HepG2 (cell line): ENCODE results near the gene STAP2. TPM values are rescaled to one million over a fixed set of nuclear protein-coding genes. Genes with fewer than 3 reads are reported as not detected.

ENCODE experiments used
- BRCA1 ChIP-seq: sonication (generic); formaldehyde crosslinking; IDR thresholded peaks from 2 replicates; pipeline ENCODE4 v1.4.0; 2020; ENCODE audit warnings: missing genetic modification reagents
- GABPA ChIP-seq, 2 experiments: IDR thresholded peaks; 2 replicates each; pipeline ENCODE4 v1.6.1; 2011 to 2016; ENCODE audit warnings: low read depth in 2 of 2, low read length in 1 of 2, missing biosample characterization in 1 of 2, missing genetic modification characterization in 1 of 2
- HOXA5 ChIP-seq: sonication (generic); formaldehyde crosslinking; IDR thresholded peaks from 2 replicates; pipeline ENCODE4 v1.4.0; 2020; ENCODE audit warnings: missing genetic modification reagents
- ISL2 ChIP-seq: sonication (generic); formaldehyde crosslinking; IDR thresholded peaks from 2 replicates; pipeline ENCODE4 v1.5.0; 2020; ENCODE audit warnings: missing genetic modification reagents
- KLF15 ChIP-seq: sonication (generic); formaldehyde crosslinking; IDR thresholded peaks from 2 replicates; pipeline ENCODE4 v1.8.1; 2023; ENCODE audit warnings: borderline replicate concordance, mild to moderate bottlenecking, inconsistent platforms, missing genetic modification reagents, mixed read lengths
- MAFK ChIP-seq, 2 experiments: IDR thresholded peaks in 1 of 2; conservative IDR thresholded peaks in 1 of 2; 2 replicates each; pipeline ENCODE4 v1.6.1; 2011; ENCODE audit warnings: improper control_type of control experiment in 2 of 2, low read length in 2 of 2
- MED1 ChIP-seq: sonication (generic); formaldehyde crosslinking; IDR thresholded peaks from 2 replicates; pipeline ENCODE4 v1.4.0; 2020; ENCODE audit warnings: missing genetic modification reagents
- MIXL1 ChIP-seq: IDR thresholded peaks from 2 replicates; pipeline ENCODE4 v1.6.1; 2016
- POLR2G ChIP-seq: fragments of 200-400 bp; formaldehyde crosslinking; IDR thresholded peaks from 2 replicates; pipeline ENCODE4 v1.6.1; 2018; ENCODE audit warnings: mild to moderate bottlenecking, low read depth, low read length, moderate library complexity
- RNF2 ChIP-seq: fragments of 450-650 bp; conservative IDR thresholded peaks from 2 replicates; pipeline ENCODE4 v1.6.1; 2016; ENCODE audit warnings: low read depth
- SIN3A ChIP-seq: IDR thresholded peaks from 2 replicates; pipeline ENCODE4 v1.6.1; 2011; ENCODE audit warnings: low read depth, mild to moderate bottlenecking, control low read depth, low read length, borderline replicate concordance
- THYN1 ChIP-seq: sonication (generic); formaldehyde crosslinking; IDR thresholded peaks from 2 replicates; pipeline ENCODE4 v1.8.1; 2023; ENCODE audit warnings: low read depth, mild to moderate bottlenecking, moderate library complexity, missing genetic modification reagents, borderline replicate concordance
- U2AF2 ChIP-seq: fragments of 200-400 bp; formaldehyde crosslinking; IDR thresholded peaks from 2 replicates; pipeline ENCODE4 v1.6.1; 2017; ENCODE audit warnings: low read depth, mild to moderate bottlenecking, low read length
- ZC3H4 ChIP-seq: sonication (generic); formaldehyde crosslinking; IDR thresholded peaks from 2 replicates; pipeline ENCODE4 v1.4.0; 2020; ENCODE audit warnings: missing genetic modification reagents, borderline replicate concordance
- ZNF143 ChIP-seq: sonication (generic); formaldehyde crosslinking; IDR thresholded peaks from 2 replicates; pipeline ENCODE4 v1.4.0; 2020; ENCODE audit warnings: missing genetic modification reagents
- ZNF383 ChIP-seq: sonication (generic); formaldehyde crosslinking; IDR thresholded peaks from 2 replicates; pipeline ENCODE4 v1.4.0; 2020; ENCODE audit warnings: missing genetic modification reagents, mild to moderate bottlenecking, borderline replicate concordance
- ZNF598 ChIP-seq: sonication (generic); formaldehyde crosslinking; IDR thresholded peaks from 2 replicates; pipeline ENCODE4 v1.5.1; 2020; ENCODE audit warnings: mild to moderate bottlenecking, missing genetic modification reagents, borderline replicate concordance
- ZNF678 ChIP-seq: sonication (generic); formaldehyde crosslinking; IDR thresholded peaks from 2 replicates; pipeline ENCODE4 v1.4.0; 2020; ENCODE audit warnings: mild to moderate bottlenecking, missing genetic modification reagents
- ZNF709 ChIP-seq: sonication (generic); formaldehyde crosslinking; IDR thresholded peaks from 2 replicates; pipeline ENCODE4 v1.5.0; 2020; ENCODE audit warnings: mild to moderate bottlenecking, missing genetic modification reagents
- polyA plus RNA-seq, 8 experiments: library from polyadenylated mRNA; depleted of rRNA in 3 of 8; stranded (reverse) in 7 of 8; unstranded in 1 of 8; fragments of >200 nt; fragmentation: Illumina TruSeq in 4 of 8; extraction: Trizol in 4 of 8; gene quantifications; 2 replicates each; pipeline versions ENCODE4 v1.2.1 to v1.2.3, GENCODE V29; 2011 to 2016; ENCODE audit warnings: low read depth in 4 of 8, missing spikeins in 1 of 8, mixed read lengths in 1 of 8; ENCODE audit not compliant: insufficient read depth in 1 of 8
- total RNA-seq, 5 experiments: library from RNA; depleted of rRNA; stranded (reverse); fragments of >200 nt; fragmentation: Illumina TruSeq; extraction: Trizol; gene quantifications; 2 replicates each; pipeline ENCODE4 v1.2.3, GENCODE V29; 2016; ENCODE audit warnings: low read depth in 1 of 5
- TF ChIP-seq, protein P1 (sequence below): IDR thresholded peaks from 2 replicates; pipeline ENCODE4 v1.6.1; 2018; ENCODE audit warnings: missing genetic modification reagents
- TF ChIP-seq, protein P2 (sequence below): sonication (generic); formaldehyde crosslinking; IDR thresholded peaks from 2 replicates; pipeline ENCODE4 v1.5.1; 2020; ENCODE audit warnings: mild to moderate bottlenecking, missing genetic modification reagents
- TF ChIP-seq, protein P3 (sequence below): fragments of 450-650 bp; IDR thresholded peaks from 2 replicates; pipeline ENCODE4 v1.6.1; 2016
- TF ChIP-seq, protein P4 (sequence below): sonication (generic); formaldehyde crosslinking; IDR thresholded peaks from 2 replicates; pipeline ENCODE4 v1.4.0; 2020; ENCODE audit warnings: mild to moderate bottlenecking, missing genetic modification reagents

The STAP2 gene
- total and polyA plus RNA-seq, 2 of the 13 experiments (the other 11 are each of a cell fraction or from before 2014, with no cell fraction given): 39.0 to 43.7 TPM

DNA sequence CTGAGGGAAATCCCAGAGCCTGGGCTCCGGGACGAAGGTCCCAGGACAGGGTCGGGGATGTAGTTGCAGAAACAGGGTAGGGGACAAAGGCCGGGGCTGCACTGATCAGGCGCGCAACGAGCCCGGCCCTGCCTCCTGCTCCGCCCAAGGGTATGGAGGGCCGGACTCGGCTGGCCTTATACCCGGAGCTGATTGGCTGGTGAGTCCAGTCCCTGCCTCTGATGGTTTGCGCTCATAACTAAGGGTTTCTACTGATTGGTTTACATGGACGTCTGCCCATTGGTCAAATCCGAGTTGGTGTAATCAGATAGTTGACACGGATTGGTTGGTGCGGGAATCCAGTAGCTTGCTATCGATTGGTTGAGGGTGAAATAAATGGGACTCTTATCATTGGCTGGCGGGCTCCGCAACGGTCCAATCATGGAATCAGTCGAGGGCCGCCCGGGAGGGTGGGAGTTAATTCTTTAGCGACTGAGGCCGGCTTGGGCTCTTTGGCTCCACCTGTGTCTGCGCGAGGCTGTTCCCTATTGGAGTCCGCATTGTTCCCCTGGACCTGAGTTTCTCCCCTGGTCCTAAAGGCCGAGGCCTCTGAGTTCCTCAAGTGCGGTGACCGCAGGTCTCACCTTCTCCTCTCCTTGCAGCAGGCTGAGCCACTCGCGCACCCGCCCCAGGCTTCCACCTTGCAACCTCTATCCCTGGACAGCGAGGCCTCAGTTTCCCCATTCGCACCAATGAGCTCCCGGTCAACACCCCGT, 4.2 kb upstream of the STAP2 start (continued):
- TF ChIP-seq, protein P1, sequence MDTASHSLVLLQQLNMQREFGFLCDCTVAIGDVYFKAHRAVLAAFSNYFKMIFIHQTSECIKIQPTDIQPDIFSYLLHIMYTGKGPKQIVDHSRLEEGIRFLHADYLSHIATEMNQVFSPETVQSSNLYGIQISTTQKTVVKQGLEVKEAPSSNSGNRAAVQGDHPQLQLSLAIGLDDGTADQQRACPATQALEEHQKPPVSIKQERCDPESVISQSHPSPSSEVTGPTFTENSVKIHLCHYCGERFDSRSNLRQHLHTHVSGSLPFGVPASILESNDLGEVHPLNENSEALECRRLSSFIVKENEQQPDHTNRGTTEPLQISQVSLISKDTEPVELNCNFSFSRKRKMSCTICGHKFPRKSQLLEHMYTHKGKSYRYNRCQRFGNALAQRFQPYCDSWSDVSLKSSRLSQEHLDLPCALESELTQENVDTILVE: 0 out of 2 replicates have a peak, but pooled peaks have one; percentile 16
- TF ChIP-seq MIXL1 (CRISPR knock-in tag) (peak; percentile 66; the same call in 1 of the 2 replicates), ZNF598 (CRISPR knock-in tag) (peak; percentile 29; the same call in 1 of the 2 replicates), MED1 (CRISPR knock-in tag) (peak; percentile 65), ZNF709 (CRISPR knock-in tag) (peak; percentile 70; the same call in 1 of the 2 replicates), ZNF678 (CRISPR knock-in tag) (no peak), RNF2 (no peak), KLF15 (no peak), HOXA5 (no peak; the same call in 1 of the 2 replicates), BRCA1 (CRISPR knock-in tag) (peak; percentile 39), THYN1 (CRISPR knock-in tag) (no peak), POLR2G (peak; percentile 96), MAFK (conservative IDR thresholded peaks at IDR 0.05 in 1 of 2, IDR thresholded peaks at IDR 0.05 in 1 of 2; ENCODE audit: low read length in 2 of 2) (no peak), ZC3H4 (CRISPR knock-in tag) (no peak), U2AF2 (no peak), ZNF143 (CRISPR knock-in tag) (no peak), ZNF383 (CRISPR knock-in tag) (no peak), SIN3A (peak; percentile 78; the same call in 1 of the 2 replicates), GABPA (IDR thresholded peaks at IDR 0.05; ENCODE audit: low read depth, low read length) (no peak), GABPA (CRISPR knock-in tag; IDR thresholded peaks at IDR 0.05; ENCODE audit: low read depth) (no peak; the same call in 1 of the 2 replicates), ISL2 (peak; percentile 51; the same call in 1 of the 2 replicates)
- TF ChIP-seq, protein P2, sequence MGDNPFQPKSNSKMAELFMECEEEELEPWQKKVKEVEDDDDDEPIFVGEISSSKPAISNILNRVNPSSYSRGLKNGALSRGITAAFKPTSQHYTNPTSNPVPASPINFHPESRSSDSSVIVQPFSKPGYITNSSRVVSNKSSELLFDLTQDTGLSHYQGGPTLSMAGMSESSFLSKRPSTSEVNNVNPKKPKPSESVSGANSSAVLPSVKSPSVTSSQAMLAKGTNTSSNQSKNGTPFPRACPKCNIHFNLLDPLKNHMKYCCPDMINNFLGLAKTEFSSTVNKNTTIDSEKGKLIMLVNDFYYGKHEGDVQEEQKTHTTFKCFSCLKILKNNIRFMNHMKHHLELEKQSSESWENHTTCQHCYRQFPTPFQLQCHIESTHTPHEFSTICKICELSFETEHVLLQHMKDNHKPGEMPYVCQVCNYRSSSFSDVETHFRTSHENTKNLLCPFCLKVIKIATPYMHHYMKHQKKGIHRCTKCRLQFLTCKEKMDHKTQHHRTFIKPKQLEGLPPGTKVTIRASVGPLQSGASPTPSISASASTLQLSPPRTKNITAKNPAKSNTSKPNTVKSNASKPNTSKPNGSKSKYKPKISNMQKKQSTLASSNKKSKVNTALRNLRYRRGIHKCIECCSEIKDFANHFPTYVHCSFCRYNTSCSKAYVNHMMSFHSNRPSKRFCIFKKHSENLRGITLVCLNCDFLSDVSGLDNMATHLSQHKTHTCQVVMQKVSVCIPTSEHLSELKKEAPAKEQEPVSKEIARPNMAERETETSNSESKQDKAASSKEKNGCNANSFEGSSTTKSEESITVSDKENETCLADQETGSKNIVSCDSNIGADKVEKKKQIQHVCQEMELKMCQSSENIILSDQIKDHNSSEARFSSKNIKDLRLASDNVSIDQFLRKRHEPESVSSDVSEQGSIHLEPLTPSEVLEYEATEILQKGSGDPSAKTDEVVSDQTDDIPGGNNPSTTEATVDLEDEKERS (CRISPR knock-in tag): no peak
- TF ChIP-seq, protein P3, sequence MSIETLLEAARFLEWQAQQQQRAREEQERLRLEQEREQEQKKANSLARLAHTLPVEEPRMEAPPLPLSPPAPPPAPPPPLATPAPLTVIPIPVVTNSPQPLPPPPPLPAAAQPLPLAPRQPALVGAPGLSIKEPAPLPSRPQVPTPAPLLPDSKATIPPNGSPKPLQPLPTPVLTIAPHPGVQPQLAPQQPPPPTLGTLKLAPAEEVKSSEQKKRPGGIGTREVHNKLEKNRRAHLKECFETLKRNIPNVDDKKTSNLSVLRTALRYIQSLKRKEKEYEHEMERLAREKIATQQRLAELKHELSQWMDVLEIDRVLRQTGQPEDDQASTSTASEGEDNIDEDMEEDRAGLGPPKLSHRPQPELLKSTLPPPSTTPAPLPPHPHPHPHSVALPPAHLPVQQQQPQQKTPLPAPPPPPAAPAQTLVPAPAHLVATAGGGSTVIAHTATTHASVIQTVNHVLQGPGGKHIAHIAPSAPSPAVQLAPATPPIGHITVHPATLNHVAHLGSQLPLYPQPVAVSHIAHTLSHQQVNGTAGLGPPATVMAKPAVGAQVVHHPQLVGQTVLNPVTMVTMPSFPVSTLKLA: peak; percentile 11; the same call in 1 of the 2 replicates
- TF ChIP-seq, protein P4, sequence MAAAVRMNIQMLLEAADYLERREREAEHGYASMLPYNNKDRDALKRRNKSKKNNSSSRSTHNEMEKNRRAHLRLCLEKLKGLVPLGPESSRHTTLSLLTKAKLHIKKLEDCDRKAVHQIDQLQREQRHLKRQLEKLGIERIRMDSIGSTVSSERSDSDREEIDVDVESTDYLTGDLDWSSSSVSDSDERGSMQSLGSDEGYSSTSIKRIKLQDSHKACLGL (CRISPR knock-in tag): peak; percentile 54; the same call in 1 of the 2 replicates
